GM12872 (cell line): ENCODE data around the gene HHIPL1.

ENCODE experiments used
- CTCF ChIP-seq: IDR thresholded peaks from 3 replicates; pipeline ENCODE4 v1.5.1; 2011; ENCODE audit warnings: low read depth, mild to moderate bottlenecking, low read length, moderate library complexity; ENCODE audit not compliant: insufficient read depth

The HHIPL1 gene

GRCh38 chr14:99605299-99605961, 39.5 kb upstream of the HHIPL1 start:
- TF ChIP-seq CTCF, result no peak

GRCh38 chr14:99606359-99606758, 38.6 kb upstream of the HHIPL1 start:
- no peak for TF ChIP-seq CTCF

- no peak for TF ChIP-seq CTCF
Measured at GRCh38 chr14:99608591-99608990, 36.3 kb upstream of the HHIPL1 start.

- no peak for TF ChIP-seq CTCF
Measured at GRCh38 chr14:99609245-99610170, 35.4 kb upstream of the HHIPL1 start.

GRCh38 chr14:99611646-99612045, 33.3 kb upstream of the HHIPL1 start:
- TF ChIP-seq CTCF, result no peak

- TF ChIP-seq CTCF, result no peak
Measured at GRCh38 chr14:99612071-99612737, 32.7 kb upstream of the HHIPL1 start.

GRCh38 chr14:99612738-99613330, 32.1 kb upstream of the HHIPL1 start:
- no peak for TF ChIP-seq CTCF
